AG10803 (cell line): ENCODE measurements around the gene DOK6.

Experiments used
- DNase-seq: peaks from one replicate; pipeline ENCODE4 v3.0.0; 2010; ENCODE audit warnings: low read depth
- H3K4me3 ChIP-seq: 2 replicates; pipeline ENCODE4 v1.5.1; 2011; ENCODE audit warnings: mild to moderate bottlenecking, low read length, control low read depth
- TF ChIP-seq, protein P1 (sequence below): conservative IDR thresholded peaks from 2 replicates; pipeline ENCODE4 v1.5.1; 2011; ENCODE audit warnings: mild to moderate bottlenecking, low read length, control low read depth, inconsistent platforms

Gene DOK6

DNA sequence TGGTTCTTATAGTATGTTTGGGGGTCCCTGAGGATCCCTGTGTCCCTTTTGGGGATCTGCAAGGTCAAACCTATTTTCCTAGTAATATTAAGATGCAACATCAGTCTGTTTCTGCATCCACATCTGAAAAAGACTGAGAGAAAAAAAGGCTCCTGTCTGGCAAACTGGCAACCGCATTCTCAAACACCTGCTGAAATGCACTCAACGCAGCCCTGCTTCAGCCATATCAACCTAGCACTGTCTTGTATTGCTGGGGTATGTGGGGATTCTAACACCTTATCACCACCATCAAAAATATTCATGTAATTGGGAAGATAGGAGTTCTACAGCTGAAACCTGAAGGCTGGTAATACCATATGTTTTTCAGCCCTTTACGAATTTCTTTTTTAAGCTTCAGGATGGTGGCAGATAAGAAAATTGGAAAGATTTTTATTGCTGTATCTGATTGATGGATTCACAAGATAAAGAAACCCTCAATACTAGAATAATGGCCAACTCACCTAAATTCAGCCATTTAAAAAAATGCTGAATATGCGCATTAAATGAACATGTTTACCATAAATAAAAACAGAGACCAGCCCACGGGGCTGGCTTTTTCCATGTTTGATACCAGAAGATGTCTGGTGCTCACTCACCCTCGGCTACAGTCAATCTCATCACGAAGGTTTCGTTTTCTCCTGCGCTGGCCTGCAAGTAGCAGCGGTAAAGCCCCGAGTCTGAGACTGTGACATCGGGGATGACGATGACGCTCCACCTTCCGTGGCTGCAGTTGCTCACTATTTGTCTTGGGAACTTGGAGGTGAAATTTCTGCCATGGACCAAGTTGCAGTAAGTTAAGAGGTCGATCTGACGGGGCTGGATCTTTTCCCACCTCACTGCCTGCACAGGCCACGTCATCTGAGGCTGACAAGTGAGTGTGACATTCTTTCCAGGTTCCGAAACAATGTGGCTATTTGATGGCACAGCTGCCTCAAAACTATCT lies 494.7 kb downstream of the DOK6 start:
- no peak for DNase-seq
- no peak overlapping the region for H3K4me3 ChIP-seq
- TF ChIP-seq, protein P1, sequence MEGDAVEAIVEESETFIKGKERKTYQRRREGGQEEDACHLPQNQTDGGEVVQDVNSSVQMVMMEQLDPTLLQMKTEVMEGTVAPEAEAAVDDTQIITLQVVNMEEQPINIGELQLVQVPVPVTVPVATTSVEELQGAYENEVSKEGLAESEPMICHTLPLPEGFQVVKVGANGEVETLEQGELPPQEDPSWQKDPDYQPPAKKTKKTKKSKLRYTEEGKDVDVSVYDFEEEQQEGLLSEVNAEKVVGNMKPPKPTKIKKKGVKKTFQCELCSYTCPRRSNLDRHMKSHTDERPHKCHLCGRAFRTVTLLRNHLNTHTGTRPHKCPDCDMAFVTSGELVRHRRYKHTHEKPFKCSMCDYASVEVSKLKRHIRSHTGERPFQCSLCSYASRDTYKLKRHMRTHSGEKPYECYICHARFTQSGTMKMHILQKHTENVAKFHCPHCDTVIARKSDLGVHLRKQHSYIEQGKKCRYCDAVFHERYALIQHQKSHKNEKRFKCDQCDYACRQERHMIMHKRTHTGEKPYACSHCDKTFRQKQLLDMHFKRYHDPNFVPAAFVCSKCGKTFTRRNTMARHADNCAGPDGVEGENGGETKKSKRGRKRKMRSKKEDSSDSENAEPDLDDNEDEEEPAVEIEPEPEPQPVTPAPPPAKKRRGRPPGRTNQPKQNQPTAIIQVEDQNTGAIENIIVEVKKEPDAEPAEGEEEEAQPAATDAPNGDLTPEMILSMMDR, result no peak

DNA sequence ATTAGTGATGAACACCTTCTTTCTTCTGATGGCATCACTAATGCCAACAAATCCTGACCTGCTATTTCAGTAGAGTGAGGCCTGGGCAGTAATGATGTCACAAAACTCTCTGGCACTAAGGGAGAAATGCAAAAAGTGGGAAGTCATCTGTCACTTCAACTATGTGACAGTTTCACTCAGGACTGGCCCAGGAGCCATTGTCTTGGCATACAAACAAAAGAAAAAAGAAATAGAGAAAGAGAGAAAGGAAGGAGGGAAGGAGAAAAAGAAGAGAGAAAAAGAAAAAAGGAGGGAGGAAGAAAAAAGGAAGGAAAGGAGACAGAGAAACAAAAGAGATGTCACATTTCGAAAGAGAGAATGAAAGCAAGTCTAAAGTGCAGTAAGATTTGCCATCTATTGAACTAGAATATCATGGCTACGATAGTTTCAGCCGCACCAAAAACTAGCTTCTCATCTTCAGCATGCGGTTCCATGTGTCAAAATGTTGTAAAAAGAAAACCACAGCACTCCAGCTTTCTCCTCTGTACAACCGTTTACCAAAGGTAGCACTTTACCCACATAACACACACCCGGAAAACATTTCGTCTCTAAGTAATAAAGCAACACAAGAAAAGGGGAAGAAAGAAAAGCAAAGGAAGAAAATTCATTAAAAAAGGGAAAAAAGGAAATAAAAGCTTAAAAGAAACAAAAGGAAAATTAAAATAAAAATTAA lies 496.9 kb downstream of the DOK6 start:
- H3K4me3 ChIP-seq, result no peak overlapping the region
- no peak for DNase-seq
- TF ChIP-seq, protein P1, result no peak

DNA sequence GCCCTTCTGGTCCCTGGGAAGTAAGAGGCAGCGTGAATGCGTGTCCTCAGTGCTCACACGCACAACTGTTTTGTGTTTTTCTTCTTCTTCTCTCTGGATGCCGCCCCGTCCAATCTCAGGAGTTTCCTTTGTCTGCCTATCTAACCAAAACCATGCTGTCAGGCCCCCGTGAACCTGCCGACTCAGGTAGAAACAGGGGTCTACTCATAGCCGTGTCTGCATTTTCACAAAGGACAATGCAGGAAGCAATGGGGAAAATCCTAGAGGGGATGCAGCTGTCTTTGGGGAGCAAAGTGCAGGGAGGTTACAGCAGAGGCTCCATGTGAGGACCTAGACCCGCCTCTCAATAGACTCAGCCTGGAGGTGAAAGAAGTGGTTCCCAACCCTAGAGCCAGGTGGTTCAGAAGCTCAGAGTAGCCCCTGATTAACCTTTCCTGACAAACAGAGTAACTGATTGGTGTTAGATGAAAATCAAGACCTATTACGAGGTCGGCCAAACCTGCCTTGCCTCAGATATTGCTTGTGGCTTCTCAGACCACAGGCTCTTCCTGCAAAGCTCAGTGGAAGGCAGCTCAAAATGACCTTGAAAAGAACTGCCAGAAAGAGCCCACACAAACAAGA lies 497.7 kb downstream of the DOK6 start:
- TF ChIP-seq, protein P1, result no peak
- no peak overlapping the region for H3K4me3 ChIP-seq
- no peak for DNase-seq
